Progenitor cell of endocrine pancreas (in vitro differentiated cells): Measurements from ENCODE around the gene PPL. TPM values are rescaled to one million over a fixed set of nuclear protein-coding genes. Genes with fewer than 3 reads are reported as not detected.

ENCODE experiments used
- DNase-seq: peaks from one replicate; pipeline ENCODE4 v3.0.0; 2021; ENCODE audit warnings: low spot score; ENCODE audit not compliant: unreplicated experiment
- H3K27ac Mint-ChIP-seq: 2 replicates; pipeline ENCODE4 v1.8.0; 2021; ENCODE audit warnings: mild to moderate bottlenecking, moderate library complexity, mixed read lengths
- H3K27me3 Mint-ChIP-seq: 2 replicates; pipeline ENCODE4 v1.8.0; 2021; ENCODE audit warnings: mixed read lengths
- H3K36me3 Mint-ChIP-seq: 2 replicates; pipeline ENCODE4 v1.8.0; 2022; ENCODE audit warnings: mixed read lengths; ENCODE audit not compliant: insufficient read depth
- H3K4me1 Mint-ChIP-seq: 2 replicates; pipeline ENCODE4 v1.8.0; 2021; ENCODE audit warnings: low read depth, mixed read lengths
- H3K4me3 Mint-ChIP-seq: 2 replicates; pipeline ENCODE4 v1.8.0; 2021; ENCODE audit warnings: low read depth, mild to moderate bottlenecking, moderate library complexity, mixed read lengths
- H3K9me3 Mint-ChIP-seq: 2 replicates; pipeline ENCODE4 v1.8.0; 2021; ENCODE audit warnings: low read depth, mixed read lengths
- CTCF ChIP-seq: fragments of 200-600 bp; sonication (generic); IDR thresholded peaks from one replicate; pipeline ENCODE4 v1.5.0; 2021; ENCODE audit warnings: antibody characterized with exemption, mild to moderate bottlenecking; ENCODE audit not compliant: unreplicated experiment
- total RNA-seq: library from RNA; stranded (reverse); gene quantifications from 2 replicates; pipeline ENCODE4 v1.2.1, GENCODE V29; 2021

Gene PPL
- total RNA-seq, 1 donor from 2014 or later: 64.1 TPM

GRCh38 chr16:4938683-4939030 is 1.7 kb upstream of the PPL start:
- no peak for TF ChIP-seq CTCF
- no peaks in the 10 kb centered on the region for H3K27me3 Mint-ChIP-seq
- H3K27ac Mint-ChIP-seq: peak overlapping the region; percentile 49
- DNase-seq: no peak
- H3K36me3 Mint-ChIP-seq: peaks cover 1% of the 10 kb centered on the region
- H3K4me1 Mint-ChIP-seq: peaks cover 22% of the 10 kb centered on the region
- H3K9me3 Mint-ChIP-seq: no peaks in the 10 kb centered on the region
- H3K4me3 Mint-ChIP-seq: no peak overlapping the region

GRCh38 chr16:4937782-4938682 is 1.1 kb upstream of the PPL start:
- Mint-ChIP-seq H3K27me3 (no peaks in the 10 kb centered on the region), H3K4me3 (peak overlapping the region; percentile 56), H3K9me3 (no peaks in the 10 kb centered on the region), H3K27ac (peak overlapping the region; percentile 79), H3K36me3 (peaks cover 3% of the 10 kb centered on the region), H3K4me1 (peaks cover 20% of the 10 kb centered on the region)
- TF ChIP-seq CTCF: no peak
- no peak for DNase-seq

GRCh38 chr16:4936181-4936990 is 562 bp downstream of the PPL start:
- no peaks in the 10 kb centered on the region for H3K9me3 Mint-ChIP-seq
- H3K4me1 Mint-ChIP-seq: peaks cover 17% of the 10 kb centered on the region
- H3K36me3 Mint-ChIP-seq: peaks cover 3% of the 10 kb centered on the region
- peak; percentile 58 for TF ChIP-seq CTCF
- no peaks in the 10 kb centered on the region for H3K27me3 Mint-ChIP-seq
- peak overlapping the region; percentile 98 for H3K27ac Mint-ChIP-seq
- peak; percentile 69 for DNase-seq
- H3K4me3 Mint-ChIP-seq: peak overlapping the region; percentile 88

GRCh38 chr16:4935241-4935855 is 1.6 kb downstream of the PPL start:
- H3K4me3 Mint-ChIP-seq: peak overlapping the region; percentile 88
- H3K4me1 Mint-ChIP-seq: peaks cover 17% of the 10 kb centered on the region
- H3K9me3 Mint-ChIP-seq: no peaks in the 10 kb centered on the region
- peaks cover 5% of the 10 kb centered on the region for H3K36me3 Mint-ChIP-seq
- DNase-seq: no peak
- peak overlapping the region; percentile 84 for H3K27ac Mint-ChIP-seq
- H3K27me3 Mint-ChIP-seq: no peaks in the 10 kb centered on the region
- TF ChIP-seq CTCF: no peak

- Mint-ChIP-seq H3K27me3 (no peaks in the 10 kb centered on the region), H3K4me3 (peak overlapping the region; percentile 88), H3K4me1 (peaks cover 17% of the 10 kb centered on the region), H3K36me3 (peaks cover 5% of the 10 kb centered on the region), H3K27ac (no peak overlapping the region), H3K9me3 (no peaks in the 10 kb centered on the region)
- no peak for TF ChIP-seq CTCF
- no peak for DNase-seq
Measured at GRCh38 chr16:4934591-4934990, 2.4 kb downstream of the PPL start.
